ENCODE data around the gene RD3L. TPM values are rescaled to one million over a fixed set of nuclear protein-coding genes. Genes with fewer than 3 reads are reported as not detected.
"Not testable (repeated sequence)": the region's sequence is repeated elsewhere in the genome, so short reads cannot be mapped to it uniquely, and the experiment has no call there.

Gene RD3L
- total RNA-seq, 6 experiments from 2014 or later, result not detected

DNA sequence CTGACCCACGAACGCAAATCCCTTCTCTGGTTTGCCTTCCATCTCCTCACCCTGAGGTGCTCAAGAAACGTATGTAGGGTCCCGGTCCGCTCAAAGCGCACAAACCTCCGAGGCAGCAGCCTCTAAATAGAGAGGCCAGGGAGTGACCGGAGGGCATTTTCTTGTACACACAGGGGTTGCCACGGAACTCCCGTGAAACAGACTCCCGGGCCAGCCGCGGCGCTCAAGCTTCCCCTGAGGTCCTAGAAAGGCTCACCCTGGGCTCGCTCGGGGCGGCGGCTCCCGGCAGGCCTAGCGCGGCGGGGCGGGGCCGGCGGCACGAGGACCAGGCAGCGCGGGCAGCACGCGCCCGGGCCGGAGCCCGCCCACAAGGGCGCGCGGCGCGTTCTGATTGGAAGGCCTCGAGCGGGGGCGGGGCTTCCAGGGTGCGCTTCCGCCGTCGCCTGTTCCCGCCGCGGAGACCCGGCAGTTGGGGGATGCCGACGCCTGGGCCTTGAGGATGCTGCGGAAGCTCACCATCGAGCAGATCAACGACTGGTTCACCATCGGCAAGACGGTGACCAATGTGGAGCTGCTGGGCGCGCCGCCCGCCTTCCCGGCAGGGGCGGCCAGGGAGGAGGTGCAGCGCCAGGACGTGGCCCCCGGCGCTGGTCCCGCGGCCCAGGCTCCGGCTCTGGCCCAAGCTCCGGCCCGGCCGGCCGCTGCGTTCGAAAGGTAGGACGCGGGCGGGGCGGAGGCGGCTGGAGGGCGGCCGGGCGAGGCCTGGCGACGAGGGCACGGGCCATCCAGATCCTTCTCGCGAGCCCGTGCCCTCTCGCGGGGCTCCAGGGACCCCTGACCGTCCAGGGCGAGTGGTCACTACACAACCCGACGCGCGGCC, 14.1 kb downstream of the RD3L start, which contains the start of gene TDRD9:
Gene TDRD9 (plus strand): TSS at position 446 of the 880 bp plus-strand sequence. CDS start 54 bp downstream, at position 500.
- no peak for DNase-seq
- no peaks in the 10 kb centered on the region for H3K9me3 Mint-ChIP-seq
- no peak within 1 kb of the TSS for H3K4me3 Mint-ChIP-seq
- peaks cover 31% of the 10 kb centered on the region for H3K27me3 Mint-ChIP-seq (ENCODE audit: insufficient read depth)
- H3K36me3 Mint-ChIP-seq (ENCODE audit: low read depth), result no peaks in the 10 kb centered on the region
- TF ChIP-seq CTCF (IDR thresholded peaks at IDR 0.05), result no peak
- H3K27ac Mint-ChIP-seq, result no peak within 1 kb of the TSS
- no peaks in the 10 kb centered on the region for H3K4me1 Mint-ChIP-seq (ENCODE audit: low read depth)

DNA sequence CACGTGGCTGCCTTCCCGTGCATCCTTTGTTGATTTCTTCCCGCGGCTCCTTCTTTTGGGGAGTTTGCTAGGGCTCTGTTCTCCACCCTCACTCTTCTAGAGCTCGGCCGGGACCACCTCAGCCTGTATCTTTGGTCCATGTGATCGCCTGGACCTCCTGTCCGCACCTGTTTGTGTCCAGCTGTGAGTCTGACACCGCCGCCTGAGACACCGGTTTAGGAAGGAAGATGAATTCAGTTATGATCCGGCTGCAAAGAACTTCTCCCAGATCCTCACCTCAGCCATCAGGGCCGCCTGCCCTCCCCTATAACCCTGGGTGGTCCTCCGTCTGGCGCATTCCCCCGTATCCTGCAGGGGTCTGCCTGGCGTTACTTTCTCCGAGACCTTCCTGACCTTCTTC, 14.8 kb downstream of the RD3L start:
- peaks cover 33% of the 10 kb centered on the region for H3K27me3 Mint-ChIP-seq (ENCODE audit: insufficient read depth)
- no peak overlapping the region for H3K27ac Mint-ChIP-seq

GRCh38 chr14:103925316-103925715, 17.0 kb downstream of the RD3L start:
- Mint-ChIP-seq H3K4me3 (no peak overlapping the region), H3K27ac (no peak overlapping the region), H3K4me1 (ENCODE audit: low read depth) (peaks cover 6% of the 10 kb centered on the region), H3K27me3 (ENCODE audit: insufficient read depth) (peaks cover 16% of the 10 kb centered on the region), H3K9me3 (no peaks in the 10 kb centered on the region), H3K36me3 (ENCODE audit: low read depth) (peaks cover 6% of the 10 kb centered on the region)
- no peak for TF ChIP-seq CTCF (IDR thresholded peaks at IDR 0.05)
- DNase-seq, result no peak

More for the DNA sequence above, 14.8 kb downstream of the RD3L start:
- H3K36me3 Mint-ChIP-seq (ENCODE audit: low read depth), result no peaks in the 10 kb centered on the region
- no peak for TF ChIP-seq CTCF (IDR thresholded peaks at IDR 0.05)
- DNase-seq, result no peak
- no peaks in the 10 kb centered on the region for H3K4me1 Mint-ChIP-seq (ENCODE audit: low read depth)
- H3K9me3 Mint-ChIP-seq, result no peaks in the 10 kb centered on the region
- no peak overlapping the region for H3K4me3 Mint-ChIP-seq

- no peak for DNase-seq
- H3K4me1 Mint-ChIP-seq (ENCODE audit: low read depth), result peaks cover 6% of the 10 kb centered on the region
- no peak for TF ChIP-seq CTCF (IDR thresholded peaks at IDR 0.05)
- no peak overlapping the region for H3K4me3 Mint-ChIP-seq
- H3K27me3 Mint-ChIP-seq (ENCODE audit: insufficient read depth), result peaks cover 7% of the 10 kb centered on the region
- H3K9me3 Mint-ChIP-seq, result no peaks in the 10 kb centered on the region
- H3K27ac Mint-ChIP-seq, result no peak overlapping the region
- peaks cover 6% of the 10 kb centered on the region for H3K36me3 Mint-ChIP-seq (ENCODE audit: low read depth)
Observed at GRCh38 chr14:103923863-103924262, 18.5 kb downstream of the RD3L start.

GRCh38 chr14:103921855-103922200, 20.5 kb downstream of the RD3L start:
- not testable (repeated sequence) for H3K27ac Mint-ChIP-seq; H3K36me3 Mint-ChIP-seq (ENCODE audit: low read depth); H3K27me3 Mint-ChIP-seq (ENCODE audit: insufficient read depth); DNase-seq; H3K9me3 Mint-ChIP-seq; H3K4me1 Mint-ChIP-seq (ENCODE audit: low read depth); H3K4me3 Mint-ChIP-seq
